ENCODE data around the gene LHCGR.

DNA sequence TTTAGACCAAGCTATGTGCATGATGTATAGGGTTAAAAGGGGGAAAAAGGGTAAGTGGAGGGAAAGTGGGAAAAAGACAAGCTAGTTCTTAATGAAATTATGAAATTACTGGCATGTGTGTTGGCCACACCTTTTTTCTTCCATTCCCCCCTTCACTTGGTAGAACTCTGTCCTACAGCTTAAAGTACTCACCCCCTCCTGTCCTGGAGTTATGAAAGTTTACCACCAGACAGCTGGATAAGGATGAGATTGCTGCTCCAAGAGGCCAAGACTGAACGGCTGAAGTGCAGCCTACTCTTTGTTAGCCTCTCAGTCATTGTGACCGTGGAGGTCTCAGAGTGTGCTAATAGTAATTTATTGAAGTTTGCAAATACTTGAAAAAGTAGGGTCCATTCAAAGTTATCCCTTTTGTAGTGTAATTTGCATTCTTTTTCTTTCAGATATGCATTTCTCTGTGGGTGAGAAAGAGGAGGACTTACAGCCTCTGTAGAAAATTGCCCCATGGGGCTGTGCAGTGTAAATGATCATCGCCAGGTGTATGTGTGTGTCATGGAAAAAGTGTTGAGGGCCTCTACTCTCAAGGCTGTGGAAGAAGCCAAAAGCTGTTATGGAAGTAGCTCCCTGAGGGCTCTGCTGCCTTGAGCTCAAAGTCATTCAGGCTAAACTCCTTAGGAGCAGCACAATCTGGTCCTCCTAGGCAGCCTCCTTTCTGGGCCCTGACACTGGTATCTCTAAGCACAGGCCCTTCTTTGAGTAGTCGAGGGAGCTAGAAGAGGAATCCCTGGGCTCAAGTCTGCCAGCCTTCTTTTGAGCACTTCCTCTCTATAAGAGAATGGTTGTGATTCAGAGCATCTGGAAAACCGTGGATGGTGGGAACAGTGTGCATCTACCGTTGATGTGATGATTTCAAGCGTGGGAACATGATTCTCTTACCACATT lies 46.2 kb downstream of the LHCGR start:
- TF ChIP-seq, protein P1, sequence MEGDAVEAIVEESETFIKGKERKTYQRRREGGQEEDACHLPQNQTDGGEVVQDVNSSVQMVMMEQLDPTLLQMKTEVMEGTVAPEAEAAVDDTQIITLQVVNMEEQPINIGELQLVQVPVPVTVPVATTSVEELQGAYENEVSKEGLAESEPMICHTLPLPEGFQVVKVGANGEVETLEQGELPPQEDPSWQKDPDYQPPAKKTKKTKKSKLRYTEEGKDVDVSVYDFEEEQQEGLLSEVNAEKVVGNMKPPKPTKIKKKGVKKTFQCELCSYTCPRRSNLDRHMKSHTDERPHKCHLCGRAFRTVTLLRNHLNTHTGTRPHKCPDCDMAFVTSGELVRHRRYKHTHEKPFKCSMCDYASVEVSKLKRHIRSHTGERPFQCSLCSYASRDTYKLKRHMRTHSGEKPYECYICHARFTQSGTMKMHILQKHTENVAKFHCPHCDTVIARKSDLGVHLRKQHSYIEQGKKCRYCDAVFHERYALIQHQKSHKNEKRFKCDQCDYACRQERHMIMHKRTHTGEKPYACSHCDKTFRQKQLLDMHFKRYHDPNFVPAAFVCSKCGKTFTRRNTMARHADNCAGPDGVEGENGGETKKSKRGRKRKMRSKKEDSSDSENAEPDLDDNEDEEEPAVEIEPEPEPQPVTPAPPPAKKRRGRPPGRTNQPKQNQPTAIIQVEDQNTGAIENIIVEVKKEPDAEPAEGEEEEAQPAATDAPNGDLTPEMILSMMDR (IDR thresholded peaks at IDR 0.05), result no peak
- TF ChIP-seq, protein P2, sequence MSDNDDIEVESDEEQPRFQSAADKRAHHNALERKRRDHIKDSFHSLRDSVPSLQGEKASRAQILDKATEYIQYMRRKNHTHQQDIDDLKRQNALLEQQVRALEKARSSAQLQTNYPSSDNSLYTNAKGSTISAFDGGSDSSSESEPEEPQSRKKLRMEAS (CRISPR knock-in tag; IDR thresholded peaks at IDR 0.05), result no peak
- TF ChIP-seq CREB1 (CRISPR knock-in tag; IDR thresholded peaks at IDR 0.05), result no peak
- TF ChIP-seq, protein P3, sequence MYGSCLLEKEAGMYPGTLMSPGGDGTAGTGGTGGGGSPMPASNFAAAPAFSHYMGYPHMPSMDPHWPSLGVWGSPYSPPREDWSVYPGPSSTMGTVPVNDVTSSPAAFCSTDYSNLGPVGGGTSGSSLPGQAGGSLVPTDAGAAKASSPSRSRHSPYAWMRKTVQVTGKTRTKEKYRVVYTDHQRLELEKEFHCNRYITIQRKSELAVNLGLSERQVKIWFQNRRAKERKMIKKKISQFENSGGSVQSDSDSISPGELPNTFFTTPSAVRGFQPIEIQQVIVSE (CRISPR knock-in tag; IDR thresholded peaks at IDR 0.05; ENCODE audit: borderline replicate concordance), result no peak
- no peak for TF ChIP-seq TCF7 (CRISPR knock-in tag; IDR thresholded peaks at IDR 0.05; ENCODE audit: low read depth)
- TF ChIP-seq, protein P4, sequence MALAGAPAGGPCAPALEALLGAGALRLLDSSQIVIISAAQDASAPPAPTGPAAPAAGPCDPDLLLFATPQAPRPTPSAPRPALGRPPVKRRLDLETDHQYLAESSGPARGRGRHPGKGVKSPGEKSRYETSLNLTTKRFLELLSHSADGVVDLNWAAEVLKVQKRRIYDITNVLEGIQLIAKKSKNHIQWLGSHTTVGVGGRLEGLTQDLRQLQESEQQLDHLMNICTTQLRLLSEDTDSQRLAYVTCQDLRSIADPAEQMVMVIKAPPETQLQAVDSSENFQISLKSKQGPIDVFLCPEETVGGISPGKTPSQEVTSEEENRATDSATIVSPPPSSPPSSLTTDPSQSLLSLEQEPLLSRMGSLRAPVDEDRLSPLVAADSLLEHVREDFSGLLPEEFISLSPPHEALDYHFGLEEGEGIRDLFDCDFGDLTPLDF (CRISPR knock-in tag; IDR thresholded peaks at IDR 0.05), result no peak
